HG02840 (cell line): ENCODE measurements around the gene TGM4.
"Not testable (repeated sequence)": the region's sequence is repeated elsewhere in the genome, so short reads cannot be mapped to it uniquely, and the experiment has no call there.

Experiments used
- ATAC-seq: cut with Tn5 transposase; IDR thresholded peaks from one replicate; pipeline ENCODE4 v1.9.1; 2021; ENCODE audit warnings: mild to moderate bottlenecking, moderate library complexity, moderate number of reproducible peaks; ENCODE audit not compliant: unreplicated experiment, low FRiP score

Gene TGM4

DNA sequence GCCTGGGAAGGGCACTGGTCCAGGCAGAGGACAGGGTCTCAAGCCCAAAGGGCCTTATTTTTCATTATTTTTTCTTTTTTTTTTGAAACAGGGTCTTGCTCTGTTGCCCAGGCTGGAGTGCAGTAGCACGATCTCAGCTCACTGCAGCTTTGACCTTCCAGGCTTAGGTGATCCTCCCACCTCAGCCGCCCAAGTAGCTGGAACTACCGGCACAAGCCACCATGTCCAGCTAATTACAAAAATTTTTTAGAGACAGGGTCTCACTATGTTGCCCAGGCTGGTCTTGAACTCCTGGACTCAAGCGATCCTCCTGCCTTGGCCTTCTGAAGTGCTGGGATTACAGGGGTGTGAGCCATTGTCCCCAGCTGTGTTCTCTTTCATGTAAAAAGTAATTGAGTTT is 75.4 kb downstream of the TGM4 start:
- ATAC-seq = not testable (repeated sequence)

DNA sequence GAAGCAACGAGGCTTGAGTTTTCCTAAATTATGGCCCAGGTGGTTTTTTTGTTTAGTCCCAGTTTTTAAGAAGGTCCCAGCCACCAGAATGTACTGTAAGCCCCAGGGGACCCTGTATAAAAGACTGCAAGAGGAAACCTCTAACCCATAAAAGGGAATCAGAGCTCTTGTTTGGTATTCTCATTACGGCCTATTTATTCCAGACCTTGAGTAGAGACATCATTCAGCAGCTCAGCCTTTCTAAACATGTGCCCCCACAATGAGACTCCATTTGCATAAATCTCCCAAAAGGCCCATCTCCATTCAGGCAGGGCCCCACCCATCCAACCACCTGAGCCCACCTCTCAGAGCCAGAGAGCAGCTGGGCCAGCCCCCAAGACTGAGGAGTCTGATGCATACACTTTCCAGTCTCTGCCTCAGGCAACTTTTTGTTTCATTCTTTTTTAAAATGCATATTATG is 75.9 kb downstream of the TGM4 start:
- ATAC-seq = no peak

DNA sequence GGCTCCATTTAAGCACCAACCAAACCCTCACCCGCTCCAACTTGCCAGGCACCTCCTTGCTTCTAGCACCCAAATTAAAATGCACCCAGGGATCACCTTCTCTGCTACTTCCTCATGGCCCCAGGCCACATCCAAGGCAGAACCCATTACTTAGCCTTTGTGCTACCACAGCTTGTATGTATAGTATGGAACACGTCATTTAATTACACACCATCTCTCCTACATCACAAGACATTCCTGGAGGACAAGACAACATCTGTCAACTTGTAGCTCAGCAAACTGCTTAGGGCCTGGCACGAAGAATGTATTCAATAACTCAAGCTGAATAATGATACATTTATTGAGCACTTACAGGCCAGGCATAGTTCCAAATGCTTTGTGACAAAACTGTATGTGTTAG is 78.3 kb downstream of the TGM4 start:
- ATAC-seq = no peak

DNA sequence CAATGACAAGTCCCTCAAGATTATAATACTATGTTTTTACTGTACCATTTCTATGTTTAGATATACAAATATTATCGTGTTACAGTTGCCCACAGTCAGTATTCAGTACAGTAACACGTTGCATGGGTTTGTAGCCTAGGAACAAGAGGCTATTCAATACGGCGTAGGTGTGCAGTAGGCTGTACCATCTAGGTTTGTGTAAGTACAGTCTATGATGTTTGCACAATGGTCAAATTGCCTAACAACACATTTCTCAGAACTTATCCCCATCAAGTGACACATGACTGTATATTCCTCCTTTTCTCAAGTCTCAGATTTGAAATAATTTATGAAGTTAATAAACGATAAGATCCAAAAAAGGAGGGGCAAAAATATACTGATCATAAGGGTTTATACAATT is 79.9 kb downstream of the TGM4 start:
- no peak for ATAC-seq

DNA sequence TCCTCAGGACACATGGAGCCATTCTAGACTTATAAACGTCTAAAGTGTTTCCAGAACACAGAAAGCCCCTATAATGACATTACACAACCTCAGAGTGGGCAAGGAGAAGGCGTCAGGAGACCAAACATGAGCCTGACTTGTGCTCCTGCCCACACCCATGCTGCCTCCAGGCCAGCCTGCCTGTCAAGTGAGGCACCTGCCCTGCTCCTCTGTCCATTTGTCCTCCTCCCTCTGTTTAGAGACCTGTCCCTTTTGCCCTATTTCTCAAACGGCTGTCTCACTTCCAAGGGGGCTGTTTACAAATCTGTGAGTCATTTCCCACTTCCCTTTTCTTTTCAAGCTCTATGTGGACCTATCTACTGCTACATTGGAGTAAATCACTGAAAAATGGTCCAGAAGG is 80.6 kb downstream of the TGM4 start:
- no peak for ATAC-seq

DNA sequence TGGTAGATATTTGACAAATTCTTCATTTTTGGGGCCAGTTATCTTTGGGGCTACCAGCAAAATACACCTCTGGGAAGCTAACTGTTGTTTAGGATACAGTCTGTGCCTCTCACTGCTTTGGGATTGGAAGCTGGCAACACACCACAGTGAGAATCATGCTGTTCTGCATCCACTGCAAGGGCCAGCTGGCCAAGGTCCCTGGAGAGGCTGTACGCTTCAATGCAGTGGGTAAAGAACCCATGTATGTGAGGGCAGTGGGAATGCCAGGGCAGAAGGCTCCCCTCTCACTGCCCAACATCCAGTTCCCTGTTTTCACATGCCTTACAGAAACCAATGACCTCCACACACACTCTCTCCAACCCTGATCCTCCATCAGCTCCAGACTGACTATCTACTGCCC is 81.5 kb downstream of the TGM4 start:
- no peak for ATAC-seq

DNA sequence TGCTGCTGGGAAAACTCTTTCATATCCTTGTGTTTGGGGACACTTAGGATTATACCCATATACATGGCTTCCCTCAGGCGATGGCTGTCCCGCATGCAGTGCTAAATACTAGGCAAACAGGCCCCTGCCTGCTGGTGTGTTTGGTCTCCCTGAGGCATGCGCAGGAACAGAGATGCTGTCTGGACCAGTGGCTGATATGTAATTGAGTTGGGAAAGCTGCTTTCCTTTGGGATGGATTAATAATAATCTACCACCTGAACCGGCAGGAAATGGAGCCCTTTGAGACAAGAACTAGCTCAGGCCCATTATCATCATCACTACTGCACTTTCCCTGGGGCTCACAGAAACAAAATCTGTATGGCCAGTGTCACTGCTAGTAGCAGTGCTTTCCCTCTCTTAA is 83.6 kb downstream of the TGM4 start:
- ATAC-seq = no peak

DNA sequence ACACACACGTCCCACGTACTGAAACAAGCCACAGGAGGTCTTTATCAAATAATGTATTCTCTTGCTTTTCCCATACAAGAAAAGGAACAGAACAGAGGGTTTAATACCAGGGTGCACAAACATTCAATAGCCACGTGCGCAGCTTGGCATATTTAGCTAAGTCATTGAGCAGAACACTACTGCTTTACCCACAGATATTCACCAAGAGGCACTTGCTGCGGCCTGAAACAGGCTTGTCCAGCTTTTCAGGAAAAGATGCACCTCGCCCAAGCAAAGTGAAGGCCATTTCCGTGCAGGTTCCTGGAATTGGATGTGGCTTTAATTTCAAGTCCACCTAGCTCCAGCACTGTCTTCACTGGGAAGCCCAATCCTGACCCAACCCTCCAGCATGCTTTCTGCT is 84.0 kb downstream of the TGM4 start:
- no peak for ATAC-seq

DNA sequence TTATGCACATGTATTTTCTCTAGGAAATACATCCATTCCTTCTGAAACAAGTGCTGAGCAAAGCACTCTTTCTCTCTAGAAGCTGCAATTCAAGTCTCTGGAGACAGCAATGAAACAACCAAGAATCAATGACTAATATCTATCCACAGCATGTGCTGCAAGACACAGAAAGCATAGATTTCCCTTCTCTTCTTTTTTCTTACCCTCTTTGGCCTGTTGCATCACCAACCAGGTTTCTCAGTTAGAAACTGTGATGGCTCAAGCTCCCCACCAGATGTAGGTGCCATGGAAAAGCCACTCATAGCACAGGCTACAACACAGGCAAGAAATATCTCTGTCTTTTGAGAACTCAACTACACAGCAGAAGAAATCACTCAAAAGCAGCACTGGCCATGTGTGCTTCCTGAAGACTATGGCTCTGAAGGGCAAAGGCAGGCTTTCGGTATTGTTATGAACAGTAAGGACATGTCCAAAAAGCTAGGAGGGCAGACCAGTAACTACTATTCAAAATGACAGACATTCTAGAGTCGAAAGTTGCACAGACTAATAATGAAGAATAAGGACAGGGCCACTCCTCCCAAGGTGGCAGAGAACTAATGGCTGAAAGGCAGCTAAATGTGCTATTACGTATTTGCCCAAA is 86.1 kb downstream of the TGM4 start:
- ATAC-seq = no peak

DNA sequence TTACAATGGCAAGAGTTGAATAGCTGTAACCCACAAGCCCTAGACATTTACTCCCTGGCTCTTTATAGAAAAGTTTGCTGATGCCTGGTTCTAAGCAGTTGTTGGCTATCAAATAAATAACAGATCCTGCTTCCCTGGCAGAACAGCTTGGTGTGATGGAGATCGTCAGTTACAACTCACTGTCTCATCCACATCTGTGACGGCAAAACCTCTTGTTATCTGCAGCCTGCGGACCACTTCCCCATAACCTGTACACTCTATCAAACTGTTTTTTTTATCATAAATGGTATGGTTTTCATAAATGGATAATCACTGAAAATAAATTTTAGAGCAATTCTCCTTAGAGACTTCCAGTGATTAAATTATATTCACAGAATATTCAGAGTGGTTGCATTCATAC is 87.5 kb downstream of the TGM4 start:
- no peak for ATAC-seq

DNA sequence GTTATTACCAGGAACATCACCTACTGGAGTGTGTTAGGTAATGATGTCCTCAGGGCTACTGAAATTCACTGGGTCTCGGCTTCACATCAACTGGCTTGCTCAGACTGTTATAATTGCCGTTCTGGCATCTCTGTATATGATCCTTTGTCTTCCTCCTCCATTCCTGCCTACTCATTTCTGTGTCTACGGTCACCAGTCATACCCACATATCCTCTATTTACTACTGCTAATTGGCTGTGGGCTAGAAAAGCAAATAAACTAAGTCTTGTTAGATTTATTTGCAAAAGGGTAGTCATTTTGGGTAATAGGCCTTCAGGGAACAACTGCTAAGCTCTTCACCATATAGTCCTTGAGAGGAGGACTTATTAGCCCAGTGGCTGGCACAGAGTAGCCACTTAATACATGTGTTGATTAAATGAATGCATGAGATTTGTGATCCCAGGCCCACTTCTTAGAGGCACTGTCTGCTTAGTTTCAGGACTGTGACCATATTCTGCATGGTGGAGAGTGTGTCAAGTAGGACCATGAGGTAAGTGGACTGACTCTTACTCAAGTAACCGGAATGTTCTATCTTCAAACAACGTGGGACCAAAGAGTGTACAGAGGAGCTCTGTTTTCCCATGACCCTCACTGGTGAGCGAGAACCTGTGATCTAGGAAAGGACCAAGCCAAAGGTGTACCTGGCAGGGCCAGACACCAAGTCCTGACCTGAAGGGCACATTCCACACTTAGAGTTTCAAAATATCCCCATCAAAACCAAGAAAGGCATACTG is 88.4 kb downstream of the TGM4 start:
- ATAC-seq = no peak

DNA sequence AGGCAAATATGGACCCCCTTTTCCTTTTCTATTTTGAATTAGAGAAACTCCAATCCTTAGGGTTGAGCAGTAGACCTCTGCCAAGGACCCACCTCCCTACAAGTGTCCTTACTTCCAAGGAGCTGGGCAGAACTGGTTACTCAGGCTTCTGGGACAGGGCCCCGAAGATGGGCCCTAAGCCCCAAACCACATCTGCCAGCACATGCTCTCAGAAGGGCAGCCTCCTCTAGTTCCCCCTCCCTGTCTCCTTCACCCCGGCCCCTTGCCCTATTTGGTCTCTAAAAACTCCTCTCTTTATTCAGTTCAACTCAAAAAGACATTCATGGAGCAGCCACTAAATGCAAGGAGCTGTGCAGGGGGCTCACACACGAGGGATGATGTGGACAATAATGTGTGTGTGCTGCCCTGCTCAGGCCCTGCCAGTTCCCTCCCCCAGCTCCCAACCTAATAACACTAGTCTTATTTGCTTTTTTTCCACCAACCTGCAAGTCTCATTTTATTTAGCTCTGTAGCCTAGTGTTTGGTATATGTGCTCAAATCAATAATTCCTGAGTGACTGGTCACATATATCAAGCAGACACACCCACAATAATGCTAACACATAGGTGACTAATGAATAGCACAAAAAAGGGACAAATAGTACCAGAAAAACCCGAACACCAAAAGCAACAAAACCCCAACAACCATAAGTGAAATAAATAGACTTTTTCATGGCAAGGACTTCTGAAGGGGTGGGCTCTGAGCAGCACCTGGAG is 89.3 kb downstream of the TGM4 start:
- no peak for ATAC-seq
